ENCODE results near the gene HJV.
A peak's percentile ranks its signal among the peaks of the same experiment; 100 is the strongest.
"Not testable (repeated sequence)": the region's sequence is repeated elsewhere in the genome, so short reads cannot be mapped to it uniquely, and the experiment has no call there.

Gene HJV, protein sequence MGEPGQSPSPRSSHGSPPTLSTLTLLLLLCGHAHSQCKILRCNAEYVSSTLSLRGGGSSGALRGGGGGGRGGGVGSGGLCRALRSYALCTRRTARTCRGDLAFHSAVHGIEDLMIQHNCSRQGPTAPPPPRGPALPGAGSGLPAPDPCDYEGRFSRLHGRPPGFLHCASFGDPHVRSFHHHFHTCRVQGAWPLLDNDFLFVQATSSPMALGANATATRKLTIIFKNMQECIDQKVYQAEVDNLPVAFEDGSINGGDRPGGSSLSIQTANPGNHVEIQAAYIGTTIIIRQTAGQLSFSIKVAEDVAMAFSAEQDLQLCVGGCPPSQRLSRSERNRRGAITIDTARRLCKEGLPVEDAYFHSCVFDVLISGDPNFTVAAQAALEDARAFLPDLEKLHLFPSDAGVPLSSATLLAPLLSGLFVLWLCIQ

DNA sequence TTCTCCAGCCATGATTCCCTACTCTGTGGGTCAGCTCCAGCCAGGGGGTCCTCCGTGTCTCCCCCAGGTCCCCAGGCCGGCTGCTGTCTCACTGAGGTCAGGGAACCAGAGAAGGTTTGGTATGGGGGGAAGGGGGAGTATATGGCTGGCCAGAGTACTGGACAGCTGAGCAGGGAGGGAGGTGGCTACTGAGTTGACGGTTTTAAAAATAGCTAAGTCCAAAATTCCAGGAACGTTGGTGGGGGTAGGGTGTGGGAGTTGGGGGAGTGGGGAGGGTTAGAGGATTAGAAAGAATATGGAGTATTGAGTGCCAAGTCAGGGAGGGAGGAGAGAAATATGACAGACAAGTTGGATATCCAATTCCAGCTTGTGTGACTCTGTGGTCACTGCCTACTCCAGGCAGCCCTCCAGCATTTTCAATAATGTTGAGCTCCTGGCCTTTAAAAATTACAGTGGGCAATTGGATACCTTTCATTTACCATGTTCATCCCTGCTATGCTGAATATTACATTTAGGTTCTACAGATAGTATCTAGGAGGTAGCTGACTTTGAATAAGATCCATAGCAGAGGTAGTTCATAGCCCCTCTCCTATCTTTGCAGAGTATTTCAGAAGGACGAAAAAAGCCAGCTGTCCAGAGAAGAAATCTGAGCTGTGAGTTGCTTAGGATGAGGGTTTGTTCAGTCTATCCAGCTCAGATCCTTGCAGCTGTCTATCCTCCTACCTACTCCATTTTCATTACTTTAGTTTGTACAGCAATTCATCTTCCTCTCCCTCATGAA is at the start of gene HJV:
HJV (minus strand) TSS at position 114 of the 781 bp plus-strand sequence. CDS start 1,504 bp downstream, outside the sequence.
- DNase-seq (ENCODE audit: extremely low read depth, low read depth) = no peak
- TF ChIP-seq, protein P1, sequence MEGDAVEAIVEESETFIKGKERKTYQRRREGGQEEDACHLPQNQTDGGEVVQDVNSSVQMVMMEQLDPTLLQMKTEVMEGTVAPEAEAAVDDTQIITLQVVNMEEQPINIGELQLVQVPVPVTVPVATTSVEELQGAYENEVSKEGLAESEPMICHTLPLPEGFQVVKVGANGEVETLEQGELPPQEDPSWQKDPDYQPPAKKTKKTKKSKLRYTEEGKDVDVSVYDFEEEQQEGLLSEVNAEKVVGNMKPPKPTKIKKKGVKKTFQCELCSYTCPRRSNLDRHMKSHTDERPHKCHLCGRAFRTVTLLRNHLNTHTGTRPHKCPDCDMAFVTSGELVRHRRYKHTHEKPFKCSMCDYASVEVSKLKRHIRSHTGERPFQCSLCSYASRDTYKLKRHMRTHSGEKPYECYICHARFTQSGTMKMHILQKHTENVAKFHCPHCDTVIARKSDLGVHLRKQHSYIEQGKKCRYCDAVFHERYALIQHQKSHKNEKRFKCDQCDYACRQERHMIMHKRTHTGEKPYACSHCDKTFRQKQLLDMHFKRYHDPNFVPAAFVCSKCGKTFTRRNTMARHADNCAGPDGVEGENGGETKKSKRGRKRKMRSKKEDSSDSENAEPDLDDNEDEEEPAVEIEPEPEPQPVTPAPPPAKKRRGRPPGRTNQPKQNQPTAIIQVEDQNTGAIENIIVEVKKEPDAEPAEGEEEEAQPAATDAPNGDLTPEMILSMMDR (IDR thresholded peaks at IDR 0.05; ENCODE audit: low read depth, low read length, missing control alignments) = no peak

GRCh38 chr1:146059148-146059547 is 37.6 kb upstream of the HJV start:
- DNase-seq (ENCODE audit: extremely low read depth, low read depth); H3K4me3 ChIP-seq (replicated peaks; ENCODE audit: low read depth, low read length): not testable (repeated sequence)

More for the DNA sequence above, at the start of gene HJV:
- H3K4me3 ChIP-seq (replicated peaks; ENCODE audit: low read depth, low read length) = no peak within 1 kb of the TSS

- H3K4me3 ChIP-seq (replicated peaks; ENCODE audit: low read depth, low read length) = peak overlapping the region; percentile 8
- DNase-seq (ENCODE audit: extremely low read depth, low read depth) = peak; percentile 96
These were observed 30.5 kb upstream of the HJV start for GRCh38 chr1:146051852-146052676.

DNA sequence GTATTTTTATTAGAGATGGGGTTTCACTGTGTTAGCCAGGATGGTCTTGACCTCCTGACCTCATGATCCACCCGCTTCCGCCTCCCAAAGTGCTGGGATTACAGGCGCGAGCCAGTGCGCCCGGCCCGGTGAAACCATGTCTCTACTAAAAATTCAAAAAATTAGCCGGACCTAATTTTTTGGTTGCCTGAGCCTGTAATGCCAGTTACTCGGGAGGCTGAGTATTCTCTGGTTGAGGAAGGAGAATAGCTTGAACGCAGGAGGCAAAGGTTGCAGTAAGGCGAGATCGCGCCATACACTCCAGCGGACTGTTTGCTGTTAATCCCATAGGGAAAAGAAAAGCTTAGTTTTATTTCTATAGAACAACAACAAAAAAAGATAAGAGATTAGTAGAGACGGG is 29.9 kb upstream of the HJV start:
- H3K4me3 ChIP-seq (replicated peaks; ENCODE audit: low read depth, low read length) = peak overlapping the region; percentile 8
- DNase-seq (ENCODE audit: extremely low read depth, low read depth) = no peak
- TF ChIP-seq, protein P1 (IDR thresholded peaks at IDR 0.05; ENCODE audit: low read depth, low read length, missing control alignments) = no peak

DNA sequence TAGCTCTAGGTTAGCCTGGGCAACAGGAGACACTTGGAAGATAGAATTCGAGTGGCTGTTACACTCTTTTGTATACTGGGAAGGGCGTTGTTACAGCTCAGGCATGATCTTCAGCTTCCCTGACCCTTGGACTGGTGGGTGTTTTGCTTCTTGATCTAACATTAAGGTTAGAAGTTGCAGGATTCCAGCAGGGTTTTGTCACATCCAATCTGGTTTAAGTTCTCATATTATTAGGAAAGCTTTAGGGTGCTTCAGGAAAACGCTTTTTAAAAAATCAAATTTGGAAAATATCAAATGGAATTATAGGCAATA is 29.1 kb upstream of the HJV start:
- not testable (repeated sequence) for H3K4me3 ChIP-seq (replicated peaks; ENCODE audit: low read depth, low read length); DNase-seq (ENCODE audit: extremely low read depth, low read depth)

- not testable (repeated sequence) for DNase-seq (ENCODE audit: extremely low read depth, low read depth); H3K4me3 ChIP-seq (replicated peaks; ENCODE audit: low read depth, low read length)
These were observed 28.5 kb upstream of the HJV start for GRCh38 chr1:146049866-146050651.

DNA sequence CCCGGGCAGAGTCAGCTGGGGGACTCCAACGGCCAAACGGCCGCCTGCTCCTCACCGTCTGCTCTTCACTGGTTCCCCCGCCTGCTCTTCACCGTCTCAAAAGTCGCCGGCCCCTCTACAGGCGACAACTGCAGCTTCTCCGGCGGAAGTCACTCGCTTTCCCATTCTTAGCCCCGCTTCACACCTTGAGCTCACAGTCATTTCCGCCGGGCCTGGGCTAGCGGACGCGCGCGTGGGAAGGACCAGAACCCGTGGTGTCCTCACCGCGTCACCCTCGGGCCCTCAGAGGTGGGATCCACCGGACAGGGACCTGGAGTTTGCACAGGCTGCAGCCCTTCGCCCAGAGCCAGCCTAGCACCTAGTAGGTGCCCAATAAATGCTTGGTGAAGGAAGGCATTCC is 27.9 kb upstream of the HJV start:
- no peak overlapping the region for H3K4me3 ChIP-seq (replicated peaks; ENCODE audit: low read depth, low read length)
- TF ChIP-seq, protein P1 (IDR thresholded peaks at IDR 0.05; ENCODE audit: low read depth, low read length, missing control alignments) = no peak
- no peak for DNase-seq (ENCODE audit: extremely low read depth, low read depth)

DNA sequence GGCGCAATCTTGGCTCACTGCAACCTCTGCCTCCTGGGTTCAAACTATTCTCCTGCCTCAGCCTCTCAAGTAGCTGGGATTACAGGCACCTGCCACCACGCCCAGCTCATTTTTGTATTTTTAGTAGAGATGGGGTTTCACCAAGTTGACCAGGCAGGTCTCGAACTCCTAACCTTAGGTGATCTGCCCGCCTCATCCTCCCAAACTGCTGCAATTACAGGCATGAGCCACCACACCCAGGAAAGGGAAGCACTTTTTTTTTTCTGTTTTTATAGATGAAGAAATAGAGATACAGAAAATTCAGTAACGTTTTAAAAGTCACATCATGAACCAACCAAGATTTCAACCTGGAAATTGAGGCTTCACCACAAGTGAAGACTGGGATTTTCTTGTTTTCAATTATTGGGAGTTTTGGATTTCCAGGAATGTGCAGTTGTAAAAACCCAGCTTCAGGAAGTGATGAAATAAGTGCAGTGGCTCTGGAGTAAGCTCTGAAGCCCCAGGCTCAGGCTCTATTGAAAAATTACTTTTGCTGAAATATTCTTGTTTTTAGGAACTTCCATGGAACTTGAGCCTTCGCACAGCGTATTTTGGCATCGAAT is 27.1 kb upstream of the HJV start:
- DNase-seq (ENCODE audit: extremely low read depth, low read depth); H3K4me3 ChIP-seq (replicated peaks; ENCODE audit: low read depth, low read length): not testable (repeated sequence)

Data from HFF-Myc (cell line).